Loucy (cell line): ENCODE data around the gene FAM222A.

Experiments
- H2AFZ ChIP-seq: fragments of 200-600 bp; sonication (generic); 2 replicates; pipeline ENCODE4 v1.6.0; 2016; ENCODE audit warnings: antibody characterized with exemption, mild to moderate bottlenecking, low read length, moderate library complexity
- H3F3A ChIP-seq: fragments of 200-600 bp; 2 replicates; pipeline ENCODE4 v1.6.0; 2016; ENCODE audit warnings: antibody characterized with exemption, low read depth, mild to moderate bottlenecking
- H3K27me3 ChIP-seq: fragments of 200-600 bp; sonication (generic); 2 replicates; pipeline ENCODE4 v1.6.1; 2014; ENCODE audit warnings: low read length, mild to moderate bottlenecking; ENCODE audit not compliant: insufficient read depth, poor library complexity, severe bottlenecking
- H3K36me3 ChIP-seq: fragments of 200-600 bp; sonication (generic); 2 replicates; pipeline ENCODE4 v1.6.1; 2016; ENCODE audit warnings: low read length; ENCODE audit not compliant: insufficient read depth
- H3K4me1 ChIP-seq: fragments of 200-600 bp; sonication (generic); 2 replicates; pipeline ENCODE4 v1.5.1; 2014; ENCODE audit warnings: low read length, mild to moderate bottlenecking; ENCODE audit not compliant: insufficient read depth, poor library complexity, severe bottlenecking
- H3K4me2 ChIP-seq: fragments of 200-600 bp; sonication (generic); 2 replicates; pipeline ENCODE4 v1.6.0; 2014; ENCODE audit warnings: antibody characterized with exemption, low read length, low read depth, mild to moderate bottlenecking; ENCODE audit not compliant: poor library complexity, severe bottlenecking
- H3K4me3 ChIP-seq: fragments of 200-600 bp; sonication (generic); 2 replicates; pipeline ENCODE4 v1.5.1; 2014; ENCODE audit warnings: low read length, mild to moderate bottlenecking, mixed read lengths; ENCODE audit not compliant: poor library complexity, severe bottlenecking
- H3K79me2 ChIP-seq: fragments of 200-600 bp; sonication (generic); 2 replicates; pipeline ENCODE4 v1.6.1; 2014; ENCODE audit warnings: low read length; ENCODE audit not compliant: insufficient read depth
- H3K9ac ChIP-seq: fragments of 200-600 bp; sonication (generic); 2 replicates; pipeline ENCODE4 v1.6.0; 2014; ENCODE audit warnings: mild to moderate bottlenecking, low read depth, low read length, moderate library complexity; ENCODE audit not compliant: poor library complexity, severe bottlenecking
- H3K9me2 ChIP-seq: fragments of 200-600 bp; sonication (generic); replicated peaks from 2 replicates; pipeline ENCODE4 v1.6.1; 2016; ENCODE audit warnings: low read depth, low read length, mixed read lengths
- H3K9me3 ChIP-seq: fragments of 200-600 bp; sonication (generic); 2 replicates; pipeline ENCODE4 v1.6.1; 2014; ENCODE audit warnings: mild to moderate bottlenecking, antibody characterized with exemption, low read length, low read depth; ENCODE audit not compliant: insufficient read depth
- H4K20me1 ChIP-seq: fragments of 200-600 bp; sonication (generic); 2 replicates; pipeline ENCODE4 v1.6.0; 2014; ENCODE audit warnings: antibody characterized with exemption, low read length, mild to moderate bottlenecking; ENCODE audit not compliant: insufficient read depth, poor library complexity, severe bottlenecking
- EZH2phosphoT487 ChIP-seq: fragments of 200-600 bp; IDR thresholded peaks from 2 replicates; pipeline ENCODE4 v1.6.1; 2018; ENCODE audit warnings: antibody characterized with exemption, mild to moderate bottlenecking, moderate library complexity, borderline replicate concordance
- TF ChIP-seq, protein P1 (sequence below): fragments of 200-600 bp; sonication (generic); conservative IDR thresholded peaks from 2 replicates; pipeline ENCODE4 v1.5.1; 2014; ENCODE audit warnings: mild to moderate bottlenecking, antibody characterized with exemption, low read length

Gene FAM222A

DNA sequence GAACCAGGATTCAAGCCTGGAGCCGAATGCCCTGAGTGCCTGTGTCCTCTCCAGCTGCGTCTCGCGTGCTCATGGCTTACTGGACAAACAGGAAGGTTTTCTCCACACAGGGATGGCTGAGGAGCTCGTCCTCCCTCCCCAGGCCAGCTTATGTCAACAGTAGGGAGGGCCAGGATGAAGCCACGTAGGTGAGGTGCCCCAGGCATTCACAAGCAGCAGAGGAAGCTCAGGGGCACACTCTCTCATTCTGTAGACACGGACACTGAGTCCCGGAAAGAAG, 70.3 kb downstream of the FAM222A start:
- no peaks in the 10 kb centered on the region for H3F3A ChIP-seq
- no peaks in the 10 kb centered on the region for H3K4me1 ChIP-seq
- H3K4me3 ChIP-seq, result no peak overlapping the region
- H3K27me3 ChIP-seq, result no peaks in the 10 kb centered on the region
- TF ChIP-seq, protein P1, sequence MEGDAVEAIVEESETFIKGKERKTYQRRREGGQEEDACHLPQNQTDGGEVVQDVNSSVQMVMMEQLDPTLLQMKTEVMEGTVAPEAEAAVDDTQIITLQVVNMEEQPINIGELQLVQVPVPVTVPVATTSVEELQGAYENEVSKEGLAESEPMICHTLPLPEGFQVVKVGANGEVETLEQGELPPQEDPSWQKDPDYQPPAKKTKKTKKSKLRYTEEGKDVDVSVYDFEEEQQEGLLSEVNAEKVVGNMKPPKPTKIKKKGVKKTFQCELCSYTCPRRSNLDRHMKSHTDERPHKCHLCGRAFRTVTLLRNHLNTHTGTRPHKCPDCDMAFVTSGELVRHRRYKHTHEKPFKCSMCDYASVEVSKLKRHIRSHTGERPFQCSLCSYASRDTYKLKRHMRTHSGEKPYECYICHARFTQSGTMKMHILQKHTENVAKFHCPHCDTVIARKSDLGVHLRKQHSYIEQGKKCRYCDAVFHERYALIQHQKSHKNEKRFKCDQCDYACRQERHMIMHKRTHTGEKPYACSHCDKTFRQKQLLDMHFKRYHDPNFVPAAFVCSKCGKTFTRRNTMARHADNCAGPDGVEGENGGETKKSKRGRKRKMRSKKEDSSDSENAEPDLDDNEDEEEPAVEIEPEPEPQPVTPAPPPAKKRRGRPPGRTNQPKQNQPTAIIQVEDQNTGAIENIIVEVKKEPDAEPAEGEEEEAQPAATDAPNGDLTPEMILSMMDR, result no peak
- no peak for TF ChIP-seq EZH2phosphoT487
- H3K4me2 ChIP-seq, result no peak overlapping the region
- no peaks in the 10 kb centered on the region for H3K79me2 ChIP-seq
- H3K9me3 ChIP-seq, result no peaks in the 10 kb centered on the region
- no peaks in the 10 kb centered on the region for H4K20me1 ChIP-seq
- H3K9me2 ChIP-seq, result no peaks in the 10 kb centered on the region
- H3K36me3 ChIP-seq, result no peaks in the 10 kb centered on the region
- H3K9ac ChIP-seq, result no peak overlapping the region
- no peak overlapping the region for H2AFZ ChIP-seq

DNA sequence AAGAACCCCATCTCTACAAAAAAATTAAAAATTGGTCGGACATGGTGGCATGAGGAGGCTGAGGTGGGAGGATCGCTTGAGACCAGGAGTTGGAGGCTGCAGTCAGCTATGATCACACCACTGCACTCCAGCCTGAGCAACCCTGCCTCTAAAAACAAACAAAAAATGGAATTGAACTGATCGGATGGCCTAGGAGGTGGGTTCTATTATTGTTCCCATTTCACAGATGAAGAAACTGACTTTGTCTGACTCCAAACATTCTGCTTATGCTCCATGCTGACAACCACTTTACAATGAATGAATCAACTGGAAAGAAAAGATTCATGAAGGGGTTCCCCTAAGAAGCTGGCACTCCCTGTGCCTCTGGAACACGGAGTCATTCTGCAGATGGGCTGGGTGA, 72.2 kb downstream of the FAM222A start:
- Histone ChIP-seq H3F3A (no peaks in the 10 kb centered on the region), H3K4me2 (no peak overlapping the region), H4K20me1 (no peaks in the 10 kb centered on the region), H3K4me3 (no peak overlapping the region), H3K9ac (no peak overlapping the region), H3K9me2 (no peaks in the 10 kb centered on the region), H2AFZ (no peak overlapping the region), H3K27me3 (no peaks in the 10 kb centered on the region), H3K36me3 (no peaks in the 10 kb centered on the region), H3K79me2 (no peaks in the 10 kb centered on the region), H3K9me3 (no peaks in the 10 kb centered on the region), H3K4me1 (no peaks in the 10 kb centered on the region)
- TF ChIP-seq EZH2phosphoT487, result no peak
- TF ChIP-seq, protein P1, result no peak

DNA sequence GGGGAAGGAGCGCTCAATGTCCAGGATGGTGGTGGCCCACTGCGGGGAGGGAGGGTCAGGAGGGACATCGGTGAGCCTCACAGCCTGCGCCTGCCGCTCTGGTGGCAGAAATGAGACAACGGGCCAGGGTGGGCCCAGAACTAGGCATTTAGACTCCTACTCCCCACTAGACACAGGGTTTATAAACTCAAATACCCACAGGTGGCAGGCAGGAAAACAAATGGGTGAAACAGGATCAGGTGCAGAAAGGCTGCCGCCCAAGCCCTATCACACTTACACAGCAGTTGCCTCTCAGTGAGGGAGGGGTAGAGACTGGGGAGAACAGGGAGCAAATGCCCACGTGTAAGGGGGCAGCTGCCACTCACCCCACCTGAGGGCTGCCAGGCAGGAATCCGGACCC, 73.2 kb downstream of the FAM222A start:
- no peaks in the 10 kb centered on the region for H3K9me2 ChIP-seq
- H2AFZ ChIP-seq, result no peak overlapping the region
- H3K9ac ChIP-seq, result no peak overlapping the region
- no peaks in the 10 kb centered on the region for H3K36me3 ChIP-seq
- no peaks in the 10 kb centered on the region for H3F3A ChIP-seq
- H3K9me3 ChIP-seq, result no peaks in the 10 kb centered on the region
- H3K4me1 ChIP-seq, result no peaks in the 10 kb centered on the region
- H3K27me3 ChIP-seq, result no peaks in the 10 kb centered on the region
- H3K79me2 ChIP-seq, result no peaks in the 10 kb centered on the region
- no peak overlapping the region for H3K4me3 ChIP-seq
- no peak for TF ChIP-seq EZH2phosphoT487
- TF ChIP-seq, protein P1, result no peak
- no peak overlapping the region for H3K4me2 ChIP-seq
- no peaks in the 10 kb centered on the region for H4K20me1 ChIP-seq
